HepG2 (cell line): Measurements from ENCODE around the gene DALRD3. TPM values are rescaled to one million over a fixed set of nuclear protein-coding genes. Genes with fewer than 3 reads are reported as not detected.

Source experiments
- ATM ChIP-seq: fragments of 450-650 bp; IDR thresholded peaks from 2 replicates; pipeline ENCODE4 v1.7.1; 2017; ENCODE audit warnings: mild to moderate bottlenecking, borderline replicate concordance
- CBX5 ChIP-seq: sonication (generic); formaldehyde crosslinking; IDR thresholded peaks from 2 replicates; pipeline ENCODE4 v1.4.0; 2020; ENCODE audit warnings: missing genetic modification reagents, borderline replicate concordance
- CHCHD3 ChIP-seq: sonication (generic); formaldehyde crosslinking; IDR thresholded peaks from 2 replicates; pipeline ENCODE4 v1.8.0; 2022; ENCODE audit warnings: mild to moderate bottlenecking, missing genetic modification reagents, moderate library complexity
- DR1 ChIP-seq: sonication (generic); formaldehyde crosslinking; IDR thresholded peaks from 2 replicates; pipeline ENCODE4 v1.8.0; 2021; ENCODE audit warnings: mild to moderate bottlenecking, missing genetic modification reagents, inconsistent platforms
- E2F1 ChIP-seq: sonication (generic); formaldehyde crosslinking; IDR thresholded peaks from 2 replicates; pipeline ENCODE4 v1.5.0; 2020; ENCODE audit warnings: missing genetic modification reagents
- FOXC1 ChIP-seq: sonication (generic); formaldehyde crosslinking; IDR thresholded peaks from 2 replicates; pipeline ENCODE4 v1.8.0; 2022; ENCODE audit warnings: mild to moderate bottlenecking, missing genetic modification reagents, borderline replicate concordance
- HINFP ChIP-seq: sonication (generic); formaldehyde crosslinking; IDR thresholded peaks from 2 replicates; pipeline ENCODE4 v1.4.0; 2020; ENCODE audit warnings: low read depth, mild to moderate bottlenecking, missing genetic modification reagents
- HNRNPUL1 ChIP-seq: fragments of 200-400 bp; formaldehyde crosslinking; IDR thresholded peaks from 2 replicates; pipeline ENCODE4 v1.6.1; 2017; ENCODE audit warnings: low read depth, mild to moderate bottlenecking, low read length, moderate library complexity
- JUN ChIP-seq: sonication (generic); formaldehyde crosslinking; IDR thresholded peaks from 2 replicates; pipeline ENCODE4 v1.4.0; 2020; ENCODE audit warnings: mild to moderate bottlenecking, missing genetic modification reagents
- NKX3-1 ChIP-seq: sonication (generic); formaldehyde crosslinking; IDR thresholded peaks from 2 replicates; pipeline ENCODE4 v1.5.0; 2020; ENCODE audit warnings: missing genetic modification reagents
- PHF20 ChIP-seq: sonication (generic); formaldehyde crosslinking; IDR thresholded peaks from 2 replicates; pipeline ENCODE4 v1.5.0; 2020; ENCODE audit warnings: mild to moderate bottlenecking, missing genetic modification reagents
- RELA ChIP-seq: sonication (generic); formaldehyde crosslinking; IDR thresholded peaks from 2 replicates; pipeline ENCODE4 v1.4.0; 2020; ENCODE audit warnings: missing genetic modification reagents
- SKI ChIP-seq: fragments of 450-650 bp; IDR thresholded peaks from one replicate; pipeline ENCODE4 v1.6.1; 2018; ENCODE audit warnings: mild to moderate bottlenecking; ENCODE audit not compliant: partially characterized antibody
- TP53 ChIP-seq: sonication (generic); formaldehyde crosslinking; conservative IDR thresholded peaks from 2 replicates; pipeline ENCODE4 v1.4.0; 2020; ENCODE audit warnings: missing genetic modification reagents
- ZBTB1 ChIP-seq: sonication (generic); formaldehyde crosslinking; IDR thresholded peaks from 2 replicates; pipeline ENCODE4 v1.4.0; 2020; ENCODE audit warnings: missing genetic modification reagents, borderline replicate concordance
- ZBTB39 ChIP-seq: sonication (generic); formaldehyde crosslinking; IDR thresholded peaks from 2 replicates; pipeline ENCODE4 v1.5.0; 2020; ENCODE audit warnings: missing genetic modification reagents
- ZNF280B ChIP-seq: sonication (generic); formaldehyde crosslinking; IDR thresholded peaks from 2 replicates; pipeline ENCODE4 v1.5.0; 2020; ENCODE audit warnings: missing genetic modification reagents, mild to moderate bottlenecking, borderline replicate concordance
- ZNF619 ChIP-seq: sonication (generic); formaldehyde crosslinking; IDR thresholded peaks from 2 replicates; pipeline ENCODE4 v1.4.0; 2020; ENCODE audit warnings: mild to moderate bottlenecking, missing genetic modification reagents
- ZNF788 ChIP-seq: sonication (generic); formaldehyde crosslinking; IDR thresholded peaks from 2 replicates; pipeline ENCODE4 v1.5.0; 2020; ENCODE audit warnings: mild to moderate bottlenecking, missing genetic modification reagents, borderline replicate concordance
- polyA plus RNA-seq, 8 experiments: library from polyadenylated mRNA; depleted of rRNA in 3 of 8; stranded (reverse) in 7 of 8; unstranded in 1 of 8; fragments of >200 nt; fragmentation: Illumina TruSeq in 4 of 8; extraction: Trizol in 4 of 8; gene quantifications; 2 replicates each; pipeline versions ENCODE4 v1.2.1 to v1.2.3, GENCODE V29; 2011 to 2016; ENCODE audit warnings: low read depth in 4 of 8, missing spikeins in 1 of 8, mixed read lengths in 1 of 8; ENCODE audit not compliant: insufficient read depth in 1 of 8
- total RNA-seq, 5 experiments: library from RNA; depleted of rRNA; stranded (reverse); fragments of >200 nt; fragmentation: Illumina TruSeq; extraction: Trizol; gene quantifications; 2 replicates each; pipeline ENCODE4 v1.2.3, GENCODE V29; 2016; ENCODE audit warnings: low read depth in 1 of 5
- TF ChIP-seq, protein P1 (sequence below): sonication (generic); formaldehyde crosslinking; IDR thresholded peaks from 2 replicates; pipeline ENCODE4 v1.4.0; 2020; ENCODE audit warnings: mild to moderate bottlenecking, missing genetic modification reagents

Gene DALRD3
- total and polyA plus RNA-seq, 2 of the 13 experiments (the other 11 are each of a cell fraction or from before 2014, with no cell fraction given) = 19.9 to 36.5 TPM

- TF ChIP-seq ZNF280B (no peak; the same call in none of the 2 replicates), CHCHD3 (CRISPR knock-in tag) (peak; percentile 82; the same call in 1 of the 2 replicates), ZNF788 (CRISPR knock-in tag) (no peak), JUN (CRISPR knock-in tag) (no peak), HINFP (peak; percentile 82), FOXC1 (CRISPR knock-in tag) (no peak), ZBTB1 (CRISPR knock-in tag) (no peak), ATM (no peak), TP53 (no peak), ZNF619 (CRISPR knock-in tag) (no peak), DR1 (CRISPR knock-in tag) (peak; percentile 100), CBX5 (CRISPR knock-in tag) (peak; percentile 63; the same call in 1 of the 2 replicates), PHF20 (CRISPR knock-in tag) (peak; percentile 56; the same call in 1 of the 2 replicates), NKX3-1 (CRISPR knock-in tag) (peak; percentile 76; the same call in 1 of the 2 replicates), HNRNPUL1 (no peak), SKI (peak; percentile 46), RELA (CRISPR knock-in tag) (no peak), ZBTB39 (CRISPR knock-in tag) (no peak), E2F1 (CRISPR knock-in tag) (peak; percentile 90)
- TF ChIP-seq, protein P1, sequence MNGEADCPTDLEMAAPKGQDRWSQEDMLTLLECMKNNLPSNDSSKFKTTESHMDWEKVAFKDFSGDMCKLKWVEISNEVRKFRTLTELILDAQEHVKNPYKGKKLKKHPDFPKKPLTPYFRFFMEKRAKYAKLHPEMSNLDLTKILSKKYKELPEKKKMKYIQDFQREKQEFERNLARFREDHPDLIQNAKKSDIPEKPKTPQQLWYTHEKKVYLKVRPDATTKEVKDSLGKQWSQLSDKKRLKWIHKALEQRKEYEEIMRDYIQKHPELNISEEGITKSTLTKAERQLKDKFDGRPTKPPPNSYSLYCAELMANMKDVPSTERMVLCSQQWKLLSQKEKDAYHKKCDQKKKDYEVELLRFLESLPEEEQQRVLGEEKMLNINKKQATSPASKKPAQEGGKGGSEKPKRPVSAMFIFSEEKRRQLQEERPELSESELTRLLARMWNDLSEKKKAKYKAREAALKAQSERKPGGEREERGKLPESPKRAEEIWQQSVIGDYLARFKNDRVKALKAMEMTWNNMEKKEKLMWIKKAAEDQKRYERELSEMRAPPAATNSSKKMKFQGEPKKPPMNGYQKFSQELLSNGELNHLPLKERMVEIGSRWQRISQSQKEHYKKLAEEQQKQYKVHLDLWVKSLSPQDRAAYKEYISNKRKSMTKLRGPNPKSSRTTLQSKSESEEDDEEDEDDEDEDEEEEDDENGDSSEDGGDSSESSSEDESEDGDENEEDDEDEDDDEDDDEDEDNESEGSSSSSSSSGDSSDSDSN (CRISPR knock-in tag) = peak; percentile 55; the same call in 1 of the 2 replicates
These were observed 2.9 kb upstream of the DALRD3 start (continued) for GRCh38 chr3:49021213-49021812.
